ENCODE measurements around the gene JUN.

The JUN gene

DNA sequence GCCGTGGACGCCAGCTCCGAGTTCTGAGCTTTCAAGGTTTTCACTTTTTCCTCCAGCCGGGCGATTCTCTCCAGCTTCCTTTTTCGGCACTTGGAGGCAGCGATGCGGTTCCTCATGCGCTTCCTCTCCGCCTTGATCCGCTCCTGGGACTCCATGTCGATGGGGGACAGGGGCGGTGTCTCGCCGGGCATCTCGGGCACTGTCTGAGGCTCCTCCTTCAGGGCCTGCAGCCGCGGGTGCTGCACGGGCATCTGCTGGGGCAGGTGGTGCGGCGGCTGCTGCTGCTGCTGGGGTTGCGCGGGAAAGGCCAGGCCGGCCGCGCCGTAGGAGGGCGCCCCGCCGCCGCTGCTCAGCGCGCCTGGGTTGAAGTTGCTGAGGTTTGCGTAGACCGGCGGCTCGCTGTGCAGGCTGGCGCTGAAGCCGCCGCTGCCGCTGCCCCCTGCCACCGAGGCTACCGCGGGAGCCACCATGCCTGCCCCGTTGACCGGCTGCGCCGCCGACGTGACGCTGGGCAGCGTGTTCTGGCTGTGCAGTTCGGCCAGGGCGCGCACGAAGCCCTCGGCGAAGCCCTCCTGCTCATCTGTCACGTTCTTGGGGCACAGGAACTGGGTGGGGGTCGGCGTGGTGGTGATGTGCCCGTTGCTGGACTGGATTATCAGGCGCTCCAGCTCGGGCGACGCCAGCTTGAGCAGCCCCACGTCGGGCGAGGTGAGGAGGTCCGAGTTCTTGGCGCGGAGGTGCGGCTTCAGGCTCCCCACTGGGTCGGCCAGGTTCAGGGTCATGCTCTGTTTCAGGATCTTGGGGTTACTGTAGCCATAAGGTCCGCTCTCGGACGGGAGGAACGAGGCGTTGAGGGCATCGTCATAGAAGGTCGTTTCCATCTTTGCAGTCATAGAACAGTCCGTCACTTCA, 1.4 kb downstream of the JUN start:
- no peak for DNase-seq

- DNase-seq, result peak; percentile 12
Observed at GRCh38 chr1:58781541-58782177, 2.2 kb downstream of the JUN start.

DNA sequence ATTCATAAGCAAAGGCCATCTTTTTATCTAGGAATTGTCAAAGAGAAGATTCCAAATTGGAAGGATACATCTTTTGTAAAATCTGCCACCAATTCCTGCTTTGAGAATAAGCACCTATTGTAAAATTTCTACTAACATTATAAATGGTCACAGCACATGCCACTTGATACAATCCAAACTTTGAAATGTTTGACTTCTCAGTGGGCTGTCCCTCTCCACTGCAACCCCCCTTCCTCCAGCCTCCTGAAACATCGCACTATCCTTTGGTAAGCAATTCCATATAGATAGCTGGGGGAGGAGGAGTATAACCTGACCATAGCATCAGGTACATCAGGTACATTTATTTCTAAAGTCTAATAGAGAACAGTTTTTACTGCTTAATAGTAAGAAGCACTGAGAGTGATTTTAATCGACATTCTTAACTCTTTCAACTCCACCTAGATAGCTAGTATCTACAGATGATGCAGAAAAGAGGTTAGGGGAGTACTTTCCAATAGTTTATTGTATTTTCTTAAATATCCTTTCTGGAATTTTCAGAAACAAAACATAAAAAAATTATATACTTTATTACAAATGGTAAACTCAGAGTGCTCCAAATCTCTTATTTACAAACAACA, 2.9 kb downstream of the JUN start:
- no peak for DNase-seq

DNA sequence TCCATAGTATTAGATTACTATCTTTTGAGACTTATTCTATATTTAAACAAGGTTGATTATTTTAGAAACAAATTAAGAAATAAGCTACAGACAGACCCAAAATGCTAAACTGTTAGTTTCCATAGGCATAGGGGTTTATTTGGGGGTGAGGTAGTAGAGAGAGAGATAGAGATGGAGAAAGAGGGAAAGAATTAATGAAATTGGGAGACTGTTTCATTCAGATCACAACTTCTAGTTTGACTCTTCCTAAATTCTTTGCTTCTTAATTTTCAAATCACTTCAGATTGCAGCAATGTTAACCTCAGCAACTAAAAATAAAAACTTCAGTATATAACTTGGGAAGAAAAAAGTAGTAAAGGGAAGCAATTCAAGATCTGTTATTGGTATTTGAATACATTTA, 3.4 kb downstream of the JUN start:
- DNase-seq, result no peak

- DNase-seq, result peak; percentile 74
Observed at GRCh38 chr1:58779801-58780382, 4.0 kb downstream of the JUN start.

- no peak for DNase-seq
Observed at GRCh38 chr1:58779059-58779754, 4.6 kb downstream of the JUN start.

GRCh38 chr1:58778385-58779000, 5.4 kb downstream of the JUN start:
- no peak for DNase-seq

GRCh38 chr1:58774027-58774426, 9.8 kb downstream of the JUN start:
- DNase-seq, result no peak

- peak; percentile 83 for DNase-seq
Observed at GRCh38 chr1:58773406-58773840, 10.4 kb downstream of the JUN start.

DNA sequence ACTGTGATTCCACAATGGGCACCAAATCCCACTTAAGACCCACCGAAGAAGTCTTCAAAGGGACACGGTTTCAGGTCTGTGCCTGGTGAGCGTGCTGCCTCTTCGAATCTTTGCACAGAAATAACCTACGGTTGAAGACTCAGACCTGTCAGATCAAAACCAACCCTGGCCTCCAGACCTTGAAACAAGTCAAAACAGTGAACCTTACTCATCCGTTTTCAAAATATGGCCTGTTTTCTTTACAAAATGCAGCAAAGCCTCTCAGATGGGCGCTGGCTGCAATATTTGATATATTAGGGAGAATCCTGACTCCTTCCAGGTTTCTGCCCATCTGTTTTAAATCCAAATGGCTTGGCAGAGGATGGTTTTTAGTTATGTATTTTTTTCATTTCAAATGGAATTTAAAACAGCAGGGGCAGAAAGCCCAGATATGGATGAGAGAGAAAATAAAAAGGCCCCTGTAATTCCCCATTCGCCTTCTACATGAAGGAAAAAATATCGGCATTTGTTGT, 14.0 kb downstream of the JUN start:
- no peak for DNase-seq

GRCh38 chr1:58768971-58769808, 14.7 kb downstream of the JUN start:
- DNase-seq, result peak; percentile 43

DNA sequence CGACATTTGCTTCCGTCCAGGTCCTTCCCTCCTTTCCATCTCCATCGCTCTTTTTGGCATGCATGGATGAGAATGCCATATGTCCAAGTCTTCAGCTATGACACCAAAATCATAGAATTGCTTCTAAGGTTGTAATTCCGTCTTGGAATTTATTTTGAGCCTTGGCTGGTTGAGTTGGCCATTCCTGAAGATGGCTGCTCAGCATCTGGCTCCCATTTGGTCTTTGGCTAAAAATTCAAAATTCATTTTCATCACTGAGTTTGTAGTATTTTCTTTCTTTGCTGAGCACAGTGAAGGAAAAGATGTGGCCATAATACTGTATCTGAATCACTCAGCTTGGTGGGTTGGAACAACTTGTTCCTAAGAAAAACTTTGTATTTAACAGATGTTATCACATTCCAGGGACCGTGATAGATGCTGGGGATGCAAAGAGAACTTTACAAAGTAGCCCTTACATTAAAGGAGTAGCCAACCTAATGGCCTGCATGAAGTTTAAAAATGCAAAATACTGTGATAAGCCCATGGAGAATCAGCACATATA, 15.6 kb downstream of the JUN start:
- no peak for DNase-seq

DNA sequence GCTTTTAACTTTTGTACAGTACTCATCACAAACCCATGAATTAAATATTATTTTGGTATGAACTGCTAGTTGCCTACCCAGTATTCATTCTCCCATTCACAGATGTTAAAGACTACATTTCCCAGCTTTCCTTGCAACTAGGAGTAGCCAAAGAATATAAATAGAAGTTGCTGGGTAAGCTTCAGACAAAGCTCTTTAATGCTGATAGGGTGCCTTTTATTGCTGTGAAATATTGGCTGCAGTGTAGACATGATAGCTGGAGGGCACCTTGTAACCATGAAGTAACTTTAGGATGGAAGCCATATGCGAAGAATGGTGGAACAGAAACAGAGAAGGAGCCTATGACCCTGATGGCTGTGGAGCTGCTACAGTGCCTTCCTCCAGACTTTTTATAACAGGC, 16.7 kb downstream of the JUN start:
- DNase-seq, result no peak

DNA sequence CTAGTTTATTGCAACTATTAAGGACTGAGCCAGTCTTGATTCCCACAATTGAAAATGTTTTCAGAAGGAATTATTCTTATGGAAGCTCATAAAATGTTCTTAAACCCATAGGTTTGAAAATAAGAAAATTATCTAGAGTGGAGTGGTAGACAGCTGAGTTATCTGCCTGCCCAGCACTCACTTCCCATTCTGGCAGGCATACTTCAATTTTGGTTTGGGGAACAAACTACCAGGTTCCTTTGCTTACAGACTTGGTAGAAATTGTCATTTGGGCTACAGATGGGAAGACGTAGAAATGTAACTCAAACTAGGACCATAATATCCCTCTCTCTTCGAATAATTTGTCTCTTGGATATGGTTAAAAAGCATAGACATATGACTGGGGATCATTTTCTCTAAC, 18.4 kb downstream of the JUN start:
- DNase-seq, result no peak

GRCh38 chr1:58765006-58765405, 18.8 kb downstream of the JUN start:
- no peak for DNase-seq

- no peak for DNase-seq
Observed at GRCh38 chr1:58764294-58764978, 19.4 kb downstream of the JUN start.

DNA sequence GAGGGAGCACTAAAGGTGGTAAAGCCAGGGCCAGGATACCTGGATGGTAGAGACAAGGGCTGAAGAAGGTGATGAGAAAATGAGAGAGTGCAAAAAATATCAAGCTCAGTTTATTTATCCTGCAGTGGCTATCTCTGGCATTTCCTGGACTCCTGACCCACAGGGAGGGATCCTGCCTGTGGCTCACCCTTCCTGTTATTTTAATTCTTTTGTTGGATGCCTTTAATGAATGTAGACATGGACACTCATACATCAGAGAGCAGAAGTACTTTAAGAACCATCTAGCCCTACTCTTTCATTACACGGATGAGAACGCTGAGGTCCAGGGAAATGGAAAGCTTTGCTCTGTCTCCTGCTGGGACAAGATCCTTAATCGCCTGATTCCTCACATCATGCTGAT, 20.6 kb downstream of the JUN start:
- no peak for DNase-seq

DNA sequence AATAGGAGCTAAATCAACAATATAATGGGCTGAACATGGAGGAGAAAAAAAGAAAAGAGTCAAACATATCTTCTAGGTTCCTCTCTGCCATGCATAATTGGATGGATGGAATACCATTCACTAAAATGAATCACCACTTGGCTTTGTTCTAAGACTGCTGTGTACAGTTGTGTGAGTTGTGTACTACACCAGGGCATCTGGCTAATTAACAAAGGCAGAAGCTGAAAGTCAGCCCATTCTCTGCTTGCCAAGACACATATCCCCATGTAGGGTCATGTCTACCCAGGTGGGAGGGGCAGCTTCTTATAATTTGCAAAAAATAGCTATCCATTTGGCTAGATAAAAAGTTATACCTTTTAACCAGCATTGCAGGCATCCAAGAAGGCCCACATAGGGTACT, 21.0 kb downstream of the JUN start:
- DNase-seq, result no peak

GRCh38 chr1:58755468-58755872, 28.4 kb downstream of the JUN start:
- no peak for DNase-seq
